Left ventricle myocardium inferior (tissue), 1 donor: Measurements from ENCODE around the gene ASB1. TPM values are rescaled to one million over a fixed set of nuclear protein-coding genes. Genes with fewer than 3 reads are reported as not detected.

Experiments
- DNase-seq: peaks from one replicate; pipeline ENCODE4 v3.0.0-alpha.2; 2020
- H3K27ac ChIP-seq: fragments of 200-600 bp; replicated peaks from 2 replicates; pipeline ENCODE4 v1.8.0; 2021
- H3K27me3 ChIP-seq: fragments of 200-600 bp; 2 replicates; pipeline ENCODE4 v1.8.0; 2021; ENCODE audit warnings: low read depth
- H3K36me3 ChIP-seq: fragments of 200-600 bp; 2 replicates; pipeline ENCODE4 v1.8.0; 2021
- H3K4me1 ChIP-seq: fragments of 200-600 bp; 2 replicates; pipeline ENCODE4 v1.8.0; 2021
- H3K4me3 ChIP-seq: fragments of 200-600 bp; 2 replicates; pipeline ENCODE4 v1.8.0; 2021; ENCODE audit warnings: mild to moderate bottlenecking, moderate library complexity
- H3K9me3 ChIP-seq: fragments of 200-600 bp; replicated peaks from 2 replicates; pipeline ENCODE4 v1.8.0; 2021
- intact Hi-C: fragments of 100-400 bp; cut with micrococcal nuclease; formaldehyde crosslinking; loops from one replicate; pipeline ENCODE4 v1.11.0; 2022
- total RNA-seq: library from RNA; stranded (reverse); fragmentation: NEBNext Ultra II Directional; extraction: Animal tissue kit (Norgen Biotek cat#: 25700); gene quantifications from one replicate; pipeline ENCODE4 v1.2.1, GENCODE V29; 2021
- TF ChIP-seq, protein P1 (sequence below): fragments of 200-600 bp; IDR thresholded peaks from 2 replicates; pipeline ENCODE4 v1.8.0; 2021; ENCODE audit warnings: antibody characterized with exemption, mild to moderate bottlenecking, borderline replicate concordance
- donor health status: DM: no; HTN: yes; CAD: no; lungs with severe emphysema.

ASB1 gene
- total RNA-seq, 1 donor from 2014 or later = 52.6 TPM

- H3K9me3 ChIP-seq = no peaks in the 10 kb centered on the region
- H3K4me1 ChIP-seq = peaks cover 46% of the 10 kb centered on the region
- no peaks in the 10 kb centered on the region for H3K27me3 ChIP-seq
- no peak overlapping the region for H3K27ac ChIP-seq
- peaks cover 49% of the 10 kb centered on the region for H3K36me3 ChIP-seq
- intact Hi-C loops = no loop called here
- no peak for DNase-seq
- H3K4me3 ChIP-seq = no peak overlapping the region
- TF ChIP-seq, protein P1, sequence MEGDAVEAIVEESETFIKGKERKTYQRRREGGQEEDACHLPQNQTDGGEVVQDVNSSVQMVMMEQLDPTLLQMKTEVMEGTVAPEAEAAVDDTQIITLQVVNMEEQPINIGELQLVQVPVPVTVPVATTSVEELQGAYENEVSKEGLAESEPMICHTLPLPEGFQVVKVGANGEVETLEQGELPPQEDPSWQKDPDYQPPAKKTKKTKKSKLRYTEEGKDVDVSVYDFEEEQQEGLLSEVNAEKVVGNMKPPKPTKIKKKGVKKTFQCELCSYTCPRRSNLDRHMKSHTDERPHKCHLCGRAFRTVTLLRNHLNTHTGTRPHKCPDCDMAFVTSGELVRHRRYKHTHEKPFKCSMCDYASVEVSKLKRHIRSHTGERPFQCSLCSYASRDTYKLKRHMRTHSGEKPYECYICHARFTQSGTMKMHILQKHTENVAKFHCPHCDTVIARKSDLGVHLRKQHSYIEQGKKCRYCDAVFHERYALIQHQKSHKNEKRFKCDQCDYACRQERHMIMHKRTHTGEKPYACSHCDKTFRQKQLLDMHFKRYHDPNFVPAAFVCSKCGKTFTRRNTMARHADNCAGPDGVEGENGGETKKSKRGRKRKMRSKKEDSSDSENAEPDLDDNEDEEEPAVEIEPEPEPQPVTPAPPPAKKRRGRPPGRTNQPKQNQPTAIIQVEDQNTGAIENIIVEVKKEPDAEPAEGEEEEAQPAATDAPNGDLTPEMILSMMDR = no peak
Measured at GRCh38 chr2:238445409-238446190, 18.9 kb downstream of the ASB1 start.

GRCh38 chr2:238446371-238446770, 19.6 kb downstream of the ASB1 start:
- Histone ChIP-seq H3K9me3 (no peaks in the 10 kb centered on the region), H3K36me3 (peaks cover 49% of the 10 kb centered on the region), H3K4me1 (peaks cover 46% of the 10 kb centered on the region), H3K4me3 (no peak overlapping the region), H3K27me3 (no peaks in the 10 kb centered on the region), H3K27ac (no peak overlapping the region)
- DNase-seq = no peak
- intact Hi-C loops = no loop called here
- TF ChIP-seq, protein P1 = no peak

DNA sequence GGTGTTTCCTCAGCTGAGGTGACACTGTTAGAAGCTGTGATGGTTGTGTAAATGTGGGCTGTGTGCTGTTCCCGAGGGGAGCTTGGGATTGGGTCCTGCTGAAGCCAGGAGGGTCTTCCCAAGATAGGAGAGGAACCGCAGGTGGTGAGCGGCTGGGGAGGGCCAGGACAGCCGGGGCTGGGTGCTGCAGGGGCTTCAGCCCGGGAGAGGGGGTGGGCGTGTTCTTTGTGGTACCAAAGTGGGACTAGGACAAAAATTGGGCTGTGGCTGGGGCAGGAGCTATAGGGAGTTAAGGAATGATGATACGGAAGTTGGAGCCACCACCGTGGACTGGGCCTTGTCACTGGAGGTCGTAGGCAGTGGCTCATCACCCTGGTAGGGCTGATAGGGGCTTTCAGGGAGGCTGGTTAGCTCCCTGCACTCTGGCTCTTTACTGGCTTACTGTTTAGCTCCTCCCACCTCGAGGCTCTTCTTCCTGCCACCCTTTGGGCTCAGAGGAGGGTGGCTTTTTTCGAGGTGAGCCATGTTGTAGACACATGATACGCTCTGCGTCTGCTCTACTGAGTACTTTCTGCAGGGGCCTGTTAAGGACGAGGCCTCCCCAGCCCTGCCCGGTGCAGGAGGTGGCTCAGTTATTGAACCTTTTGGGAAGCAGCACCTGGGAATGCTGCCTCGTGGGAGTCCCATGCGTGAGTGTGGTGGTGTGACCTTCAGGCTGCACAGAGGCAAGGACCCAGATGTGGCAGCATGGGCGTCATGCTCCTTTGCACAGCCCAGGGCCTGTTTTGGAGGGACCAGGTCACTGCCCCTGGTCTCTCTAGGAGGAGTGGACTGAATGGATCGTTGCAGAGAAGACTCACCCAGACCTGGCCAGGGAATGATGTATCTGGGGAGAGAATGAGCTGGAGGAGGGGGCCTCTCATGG, 21.6 kb downstream of the ASB1 start:
- no peak for DNase-seq
- H3K27ac ChIP-seq = peak overlapping the region; percentile 89
- no peaks in the 10 kb centered on the region for H3K27me3 ChIP-seq
- TF ChIP-seq, protein P1 = no peak
- intact Hi-C loops = no loop called here
- H3K9me3 ChIP-seq = no peaks in the 10 kb centered on the region
- peaks cover 49% of the 10 kb centered on the region for H3K36me3 ChIP-seq
- no peak overlapping the region for H3K4me3 ChIP-seq
- H3K4me1 ChIP-seq = peaks cover 39% of the 10 kb centered on the region

- Histone ChIP-seq H3K27ac (peak overlapping the region; percentile 89), H3K9me3 (no peaks in the 10 kb centered on the region), H3K36me3 (peaks cover 46% of the 10 kb centered on the region), H3K27me3 (no peaks in the 10 kb centered on the region), H3K4me3 (no peak overlapping the region), H3K4me1 (peaks cover 39% of the 10 kb centered on the region)
- TF ChIP-seq, protein P1 = no peak
- DNase-seq = no peak
- intact Hi-C loops = no loop called here
Measured at GRCh38 chr2:238449241-238449640, 22.5 kb downstream of the ASB1 start.

- no peaks in the 10 kb centered on the region for H3K27me3 ChIP-seq
- H3K27ac ChIP-seq = peak overlapping the region; percentile 89
- DNase-seq = peak; percentile 78
- intact Hi-C loops = no loop called here
- no peaks in the 10 kb centered on the region for H3K9me3 ChIP-seq
- H3K4me1 ChIP-seq = peaks cover 39% of the 10 kb centered on the region
- H3K4me3 ChIP-seq = peak overlapping the region; percentile 51
- peaks cover 39% of the 10 kb centered on the region for H3K36me3 ChIP-seq
- TF ChIP-seq, protein P1 = no peak
Measured at GRCh38 chr2:238449909-238450417, 23.2 kb downstream of the ASB1 start.
